HepG2 (cell line): ENCODE data around the gene MAN1B1. TPM values are rescaled to one million over a fixed set of nuclear protein-coding genes. Genes with fewer than 3 reads are reported as not detected.
A peak's percentile ranks its signal among the peaks of the same experiment; 100 is the strongest.

Source experiments
- DMAP1 ChIP-seq: IDR thresholded peaks from 2 replicates; pipeline ENCODE4 v1.6.1; 2016
- GATAD2A ChIP-seq: IDR thresholded peaks from 2 replicates; pipeline ENCODE4 v1.6.1; 2016
- NCOA1 ChIP-seq: sonication (generic); formaldehyde crosslinking; IDR thresholded peaks from 2 replicates; pipeline ENCODE4 v1.9.0; 2021; ENCODE audit warnings: missing genetic modification reagents
- NFYB ChIP-seq: sonication (generic); formaldehyde crosslinking; IDR thresholded peaks from 2 replicates; pipeline ENCODE4 v1.4.0; 2020; ENCODE audit warnings: missing genetic modification reagents
- NR1H2 ChIP-seq: sonication (generic); formaldehyde crosslinking; IDR thresholded peaks from 2 replicates; pipeline ENCODE4 v1.8.1; 2022; ENCODE audit warnings: low read depth, missing genetic modification reagents, borderline replicate concordance
- PAX8 ChIP-seq: sonication (generic); formaldehyde crosslinking; IDR thresholded peaks from 2 replicates; pipeline ENCODE4 v1.8.0; 2022; ENCODE audit warnings: mild to moderate bottlenecking, missing genetic modification reagents, borderline replicate concordance
- PHF8 ChIP-seq: sonication (generic); formaldehyde crosslinking; IDR thresholded peaks from 2 replicates; pipeline ENCODE4 v1.5.0; 2020; ENCODE audit warnings: missing genetic modification reagents
- SRSF4 ChIP-seq: fragments of 200-400 bp; formaldehyde crosslinking; IDR thresholded peaks from one replicate; pipeline ENCODE4 v1.6.1; 2018; ENCODE audit warnings: mild to moderate bottlenecking, low read depth, low read length, moderate library complexity; ENCODE audit not compliant: poor library complexity, severe bottlenecking
- ZBTB3 ChIP-seq: sonication (generic); formaldehyde crosslinking; IDR thresholded peaks from 2 replicates; pipeline ENCODE4 v1.4.0; 2020; ENCODE audit warnings: low read depth, mild to moderate bottlenecking, moderate library complexity, missing genetic modification reagents, borderline replicate concordance
- ZFP62 ChIP-seq: sonication (generic); formaldehyde crosslinking; IDR thresholded peaks from 2 replicates; pipeline ENCODE4 v1.4.0; 2020; ENCODE audit warnings: missing genetic modification reagents
- ZNF12 ChIP-seq: sonication (generic); formaldehyde crosslinking; IDR thresholded peaks from 2 replicates; pipeline ENCODE4 v1.5.0; 2020; ENCODE audit warnings: missing genetic modification reagents
- ZNF274 ChIP-seq: sonication (generic); formaldehyde crosslinking; IDR thresholded peaks from 2 replicates; pipeline ENCODE4 v1.5.1; 2020; ENCODE audit warnings: mild to moderate bottlenecking, missing genetic modification reagents
- ZNF567 ChIP-seq: sonication (generic); formaldehyde crosslinking; IDR thresholded peaks from 2 replicates; pipeline ENCODE4 v1.8.1; 2023; ENCODE audit warnings: mild to moderate bottlenecking, missing genetic modification reagents, borderline replicate concordance
- ZNF713 ChIP-seq: sonication (generic); formaldehyde crosslinking; IDR thresholded peaks from 2 replicates; pipeline ENCODE4 v1.4.0; 2020; ENCODE audit warnings: mild to moderate bottlenecking, missing genetic modification reagents
- ZNF724P ChIP-seq: sonication (generic); formaldehyde crosslinking; IDR thresholded peaks from 2 replicates; pipeline ENCODE4 v1.8.0; 2022; ENCODE audit warnings: missing genetic modification reagents, borderline replicate concordance
- ZNF766 ChIP-seq: sonication (generic); formaldehyde crosslinking; IDR thresholded peaks from 2 replicates; pipeline ENCODE4 v1.5.0; 2020; ENCODE audit warnings: missing genetic modification reagents, borderline replicate concordance
- ZNF781 ChIP-seq: sonication (generic); formaldehyde crosslinking; IDR thresholded peaks from 2 replicates; pipeline ENCODE4 v1.5.1; 2020; ENCODE audit warnings: borderline replicate concordance, mild to moderate bottlenecking, missing genetic modification reagents; ENCODE audit errors: not compliant biosample characterization
- ZNF879 ChIP-seq: sonication (generic); formaldehyde crosslinking; IDR thresholded peaks from 2 replicates; pipeline ENCODE4 v1.8.1; 2023; ENCODE audit warnings: missing genetic modification reagents
- polyA plus RNA-seq, 8 experiments: library from polyadenylated mRNA; depleted of rRNA in 3 of 8; stranded (reverse) in 7 of 8; unstranded in 1 of 8; fragments of >200 nt; fragmentation: Illumina TruSeq in 4 of 8; extraction: Trizol in 4 of 8; gene quantifications; 2 replicates each; pipeline versions ENCODE4 v1.2.1 to v1.2.3, GENCODE V29; 2011 to 2016; ENCODE audit warnings: low read depth in 4 of 8, missing spikeins in 1 of 8, mixed read lengths in 1 of 8; ENCODE audit not compliant: insufficient read depth in 1 of 8
- total RNA-seq, 5 experiments: library from RNA; depleted of rRNA; stranded (reverse); fragments of >200 nt; fragmentation: Illumina TruSeq; extraction: Trizol; gene quantifications; 2 replicates each; pipeline ENCODE4 v1.2.3, GENCODE V29; 2016; ENCODE audit warnings: low read depth in 1 of 5
- TF ChIP-seq, protein P1 (sequence below): sonication (generic); formaldehyde crosslinking; IDR thresholded peaks from 2 replicates; pipeline ENCODE4 v1.8.1; 2022; ENCODE audit warnings: low read depth, mild to moderate bottlenecking, missing genetic modification reagents
- TF ChIP-seq, protein P2 (sequence below): IDR thresholded peaks from 2 replicates; pipeline ENCODE4 v1.6.1; 2016
- TF ChIP-seq, protein P3 (sequence below): sonication (generic); formaldehyde crosslinking; IDR thresholded peaks from 2 replicates; pipeline ENCODE4 v1.4.0; 2020; ENCODE audit warnings: missing genetic modification reagents
- TF ChIP-seq, protein P4 (sequence below): sonication (generic); formaldehyde crosslinking; IDR thresholded peaks from 2 replicates; pipeline ENCODE4 v1.8.0; 2022; ENCODE audit warnings: missing genetic modification reagents, mild to moderate bottlenecking, borderline replicate concordance

MAN1B1 gene
- total and polyA plus RNA-seq, 2 of the 13 experiments (the other 11 are each of a cell fraction or from before 2014, with no cell fraction given), result 48.9 to 59.5 TPM

DNA sequence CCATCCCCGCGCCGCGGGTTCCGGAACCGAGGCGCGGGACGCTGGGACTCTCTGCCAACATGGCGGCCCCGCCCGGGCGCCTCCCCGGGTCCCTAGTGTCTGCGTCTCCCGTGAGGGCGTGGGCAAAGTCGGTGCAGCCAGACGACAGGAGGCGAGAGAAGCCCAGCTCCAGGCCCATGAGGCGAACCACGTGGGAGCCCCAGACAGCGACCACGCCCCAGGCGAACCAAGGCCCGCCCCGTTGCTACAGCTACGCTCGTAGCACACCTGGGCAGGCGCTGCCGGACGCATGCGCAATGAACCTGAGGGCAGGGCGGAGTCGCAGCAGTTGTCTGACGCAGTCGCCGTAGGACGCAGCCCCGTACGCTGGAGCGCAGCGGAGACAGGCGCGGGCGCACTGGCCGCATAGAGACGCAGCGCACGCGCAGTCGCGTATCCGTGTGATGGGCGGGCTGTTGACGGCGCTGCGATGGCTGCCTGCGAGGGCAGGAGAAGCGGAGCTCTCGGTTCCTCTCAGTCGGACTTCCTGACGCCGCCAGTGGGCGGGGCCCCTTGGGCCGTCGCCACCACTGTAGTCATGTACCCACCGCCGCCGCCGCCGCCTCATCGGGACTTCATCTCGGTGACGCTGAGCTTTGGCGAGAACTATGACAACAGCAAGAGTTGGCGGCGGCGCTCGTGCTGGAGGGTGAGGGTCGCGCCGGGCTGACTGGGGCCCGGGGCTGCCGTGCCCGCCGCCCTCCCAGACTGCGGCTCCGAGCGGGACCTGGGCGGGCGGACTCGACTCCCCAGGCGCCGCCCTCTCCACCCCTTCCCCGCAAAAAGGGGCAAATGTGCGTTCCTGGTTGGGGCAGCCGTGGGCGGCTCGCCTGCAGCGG is at the start of gene MAN1B1 (continued):
- TF ChIP-seq, protein P1, sequence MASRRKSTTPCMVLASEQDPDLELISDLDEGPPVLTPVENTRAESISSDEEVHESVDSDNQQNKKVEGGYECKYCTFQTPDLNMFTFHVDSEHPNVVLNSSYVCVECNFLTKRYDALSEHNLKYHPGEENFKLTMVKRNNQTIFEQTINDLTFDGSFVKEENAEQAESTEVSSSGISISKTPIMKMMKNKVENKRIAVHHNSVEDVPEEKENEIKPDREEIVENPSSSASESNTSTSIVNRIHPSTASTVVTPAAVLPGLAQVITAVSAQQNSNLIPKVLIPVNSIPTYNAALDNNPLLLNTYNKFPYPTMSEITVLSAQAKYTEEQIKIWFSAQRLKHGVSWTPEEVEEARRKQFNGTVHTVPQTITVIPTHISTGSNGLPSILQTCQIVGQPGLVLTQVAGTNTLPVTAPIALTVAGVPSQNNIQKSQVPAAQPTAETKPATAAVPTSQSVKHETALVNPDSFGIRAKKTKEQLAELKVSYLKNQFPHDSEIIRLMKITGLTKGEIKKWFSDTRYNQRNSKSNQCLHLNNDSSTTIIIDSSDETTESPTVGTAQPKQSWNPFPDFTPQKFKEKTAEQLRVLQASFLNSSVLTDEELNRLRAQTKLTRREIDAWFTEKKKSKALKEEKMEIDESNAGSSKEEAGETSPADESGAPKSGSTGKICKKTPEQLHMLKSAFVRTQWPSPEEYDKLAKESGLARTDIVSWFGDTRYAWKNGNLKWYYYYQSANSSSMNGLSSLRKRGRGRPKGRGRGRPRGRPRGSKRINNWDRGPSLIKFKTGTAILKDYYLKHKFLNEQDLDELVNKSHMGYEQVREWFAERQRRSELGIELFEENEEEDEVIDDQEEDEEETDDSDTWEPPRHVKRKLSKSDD (CRISPR knock-in tag), result peak; percentile 22; the same call in 1 of the 2 replicates
- TF ChIP-seq SRSF4, result no peak
- no peak for TF ChIP-seq ZNF12 (CRISPR knock-in tag)
- TF ChIP-seq ZNF781 (CRISPR knock-in tag), result no peak
- TF ChIP-seq, protein P2, sequence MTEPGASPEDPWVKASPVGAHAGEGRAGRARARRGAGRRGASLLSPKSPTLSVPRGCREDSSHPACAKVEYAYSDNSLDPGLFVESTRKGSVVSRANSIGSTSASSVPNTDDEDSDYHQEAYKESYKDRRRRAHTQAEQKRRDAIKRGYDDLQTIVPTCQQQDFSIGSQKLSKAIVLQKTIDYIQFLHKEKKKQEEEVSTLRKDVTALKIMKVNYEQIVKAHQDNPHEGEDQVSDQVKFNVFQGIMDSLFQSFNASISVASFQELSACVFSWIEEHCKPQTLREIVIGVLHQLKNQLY, result no peak
- TF ChIP-seq, protein P3, sequence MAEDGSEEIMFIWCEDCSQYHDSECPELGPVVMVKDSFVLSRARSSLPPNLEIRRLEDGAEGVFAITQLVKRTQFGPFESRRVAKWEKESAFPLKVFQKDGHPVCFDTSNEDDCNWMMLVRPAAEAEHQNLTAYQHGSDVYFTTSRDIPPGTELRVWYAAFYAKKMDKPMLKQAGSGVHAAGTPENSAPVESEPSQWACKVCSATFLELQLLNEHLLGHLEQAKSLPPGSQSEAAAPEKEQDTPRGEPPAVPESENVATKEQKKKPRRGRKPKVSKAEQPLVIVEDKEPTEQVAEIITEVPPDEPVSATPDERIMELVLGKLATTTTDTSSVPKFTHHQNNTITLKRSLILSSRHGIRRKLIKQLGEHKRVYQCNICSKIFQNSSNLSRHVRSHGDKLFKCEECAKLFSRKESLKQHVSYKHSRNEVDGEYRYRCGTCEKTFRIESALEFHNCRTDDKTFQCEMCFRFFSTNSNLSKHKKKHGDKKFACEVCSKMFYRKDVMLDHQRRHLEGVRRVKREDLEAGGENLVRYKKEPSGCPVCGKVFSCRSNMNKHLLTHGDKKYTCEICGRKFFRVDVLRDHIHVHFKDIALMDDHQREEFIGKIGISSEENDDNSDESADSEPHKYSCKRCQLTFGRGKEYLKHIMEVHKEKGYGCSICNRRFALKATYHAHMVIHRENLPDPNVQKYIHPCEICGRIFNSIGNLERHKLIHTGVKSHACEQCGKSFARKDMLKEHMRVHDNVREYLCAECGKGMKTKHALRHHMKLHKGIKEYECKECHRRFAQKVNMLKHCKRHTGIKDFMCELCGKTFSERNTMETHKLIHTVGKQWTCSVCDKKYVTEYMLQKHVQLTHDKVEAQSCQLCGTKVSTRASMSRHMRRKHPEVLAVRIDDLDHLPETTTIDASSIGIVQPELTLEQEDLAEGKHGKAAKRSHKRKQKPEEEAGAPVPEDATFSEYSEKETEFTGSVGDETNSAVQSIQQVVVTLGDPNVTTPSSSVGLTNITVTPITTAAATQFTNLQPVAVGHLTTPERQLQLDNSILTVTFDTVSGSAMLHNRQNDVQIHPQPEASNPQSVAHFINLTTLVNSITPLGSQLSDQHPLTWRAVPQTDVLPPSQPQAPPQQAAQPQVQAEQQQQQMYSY, result no peak
- peak; percentile 74 for TF ChIP-seq PHF8 (CRISPR knock-in tag)
- 0 out of 2 replicates have a peak, but pooled peaks have one; percentile 17 for TF ChIP-seq ZBTB3 (CRISPR knock-in tag)
- peak; percentile 28; the same call in 1 of the 2 replicates for TF ChIP-seq ZNF567 (CRISPR knock-in tag)
- peak; percentile 93 for TF ChIP-seq DMAP1 (CRISPR knock-in tag)
- TF ChIP-seq PAX8 (CRISPR knock-in tag), result no peak
- TF ChIP-seq, protein P4, sequence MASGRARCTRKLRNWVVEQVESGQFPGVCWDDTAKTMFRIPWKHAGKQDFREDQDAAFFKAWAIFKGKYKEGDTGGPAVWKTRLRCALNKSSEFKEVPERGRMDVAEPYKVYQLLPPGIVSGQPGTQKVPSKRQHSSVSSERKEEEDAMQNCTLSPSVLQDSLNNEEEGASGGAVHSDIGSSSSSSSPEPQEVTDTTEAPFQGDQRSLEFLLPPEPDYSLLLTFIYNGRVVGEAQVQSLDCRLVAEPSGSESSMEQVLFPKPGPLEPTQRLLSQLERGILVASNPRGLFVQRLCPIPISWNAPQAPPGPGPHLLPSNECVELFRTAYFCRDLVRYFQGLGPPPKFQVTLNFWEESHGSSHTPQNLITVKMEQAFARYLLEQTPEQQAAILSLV (CRISPR knock-in tag), result no peak
- no peak for TF ChIP-seq NCOA1
- no peak for TF ChIP-seq ZFP62 (CRISPR knock-in tag)
- peak; percentile 60; the same call in 1 of the 2 replicates for TF ChIP-seq NFYB
- peak; percentile 18; the same call in 1 of the 2 replicates for TF ChIP-seq ZNF274 (CRISPR knock-in tag)
- no peak; the same call in 1 of the 2 replicates for TF ChIP-seq NR1H2 (CRISPR knock-in tag)
- TF ChIP-seq ZNF713 (CRISPR knock-in tag), result peak; percentile 77; the same call in 1 of the 2 replicates
- peak; percentile 39; the same call in 1 of the 2 replicates for TF ChIP-seq ZNF766 (CRISPR knock-in tag)
- peak; percentile 68 for TF ChIP-seq GATAD2A (CRISPR knock-in tag)
- no peak for TF ChIP-seq ZNF879
- TF ChIP-seq ZNF724P, result no peak
